ENCODE data around the gene SYNGR2. TPM values are rescaled to one million over a fixed set of nuclear protein-coding genes. Genes with fewer than 3 reads are reported as not detected.
A peak's percentile ranks its signal among the peaks of the same experiment; 100 is the strongest.

Gene SYNGR2
- total RNA-seq, 3 donors from 2014 or later = 37.8 to 69.5 (median 64.2) TPM

DNA sequence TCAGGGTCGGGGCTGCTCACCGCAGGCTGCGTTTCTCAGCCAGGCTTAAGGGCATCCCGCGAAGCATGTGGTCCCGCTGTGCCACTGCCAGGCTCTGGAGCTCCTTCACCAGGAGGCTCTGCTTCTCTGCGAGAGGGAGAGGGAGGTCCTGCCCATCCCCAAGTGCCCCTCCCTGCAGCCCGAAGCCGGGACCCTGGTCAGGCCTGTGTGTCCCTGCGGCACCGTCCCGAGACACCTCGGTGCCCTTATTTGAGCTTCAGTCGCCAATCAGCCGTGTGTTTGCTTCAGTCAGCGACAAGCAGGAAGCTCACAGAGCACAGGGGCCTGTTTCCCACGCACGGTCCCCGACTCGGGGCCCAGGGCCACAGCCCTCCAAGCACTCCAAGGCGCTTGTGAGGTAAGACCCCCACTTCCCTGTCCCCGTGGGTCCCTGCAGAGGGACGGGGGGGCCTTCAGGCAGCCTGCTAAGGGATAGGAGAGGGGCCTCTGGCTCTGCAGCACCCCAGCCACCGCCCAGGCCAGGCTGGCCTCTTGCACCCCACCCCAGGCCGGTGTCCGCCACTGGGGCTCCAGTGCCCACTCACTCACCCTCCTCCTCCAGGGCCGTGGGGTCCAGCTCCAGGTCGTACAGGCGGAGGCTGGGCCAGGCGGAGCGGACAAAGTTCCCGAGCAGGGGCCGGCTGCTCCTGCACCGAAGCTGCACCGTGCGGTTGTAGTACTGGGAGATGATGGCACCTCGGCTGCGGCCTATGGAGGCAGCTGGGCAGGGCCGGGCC, 43.1 kb upstream of the SYNGR2 start:
- Histone ChIP-seq H3K4me1 (no peaks in the 10 kb centered on the region), H3K36me3 (peaks cover 3% of the 10 kb centered on the region), H3K27me3 (no peaks in the 10 kb centered on the region), H3K9me3 (no peaks in the 10 kb centered on the region), H3K27ac (peak overlapping the region in 1 of 2 donors; percentile 90), H3K4me3 (no peak overlapping the region)
- intact Hi-C loops (cut with DNase I; ENCODE audit: low total_unique reads) = no loop called here
- TF ChIP-seq POLR2A (IDR thresholded peaks at IDR 0.05) = no peak
- TF ChIP-seq CTCF (IDR thresholded peaks at IDR 0.05) = no peak
- no peak for TF ChIP-seq POLR2AphosphoS5 (IDR thresholded peaks at IDR 0.05)
- no peak for DNase-seq (ENCODE audit: low spot score in 2 of 2)

GRCh38 chr17:78125976-78126894, 42.1 kb upstream of the SYNGR2 start:
- no peaks in the 10 kb centered on the region for H3K9me3 ChIP-seq
- no peaks in the 10 kb centered on the region for H3K27me3 ChIP-seq
- peaks cover 3% of the 10 kb centered on the region for H3K36me3 ChIP-seq
- H3K4me3 ChIP-seq = peak overlapping the region in 1 of 3 donors; percentile 86
- TF ChIP-seq POLR2A (IDR thresholded peaks at IDR 0.05) (no peak), POLR2AphosphoS5 (IDR thresholded peaks at IDR 0.05) (no peak), CTCF (IDR thresholded peaks at IDR 0.05) (no peak)
- no peaks in the 10 kb centered on the region for H3K4me1 ChIP-seq
- peak overlapping the region; percentile 90 for H3K27ac ChIP-seq
- DNase-seq (ENCODE audit: low spot score in 2 of 2) = no peak
- intact Hi-C loops (cut with DNase I; ENCODE audit: low total_unique reads) = no loop called here

DNA sequence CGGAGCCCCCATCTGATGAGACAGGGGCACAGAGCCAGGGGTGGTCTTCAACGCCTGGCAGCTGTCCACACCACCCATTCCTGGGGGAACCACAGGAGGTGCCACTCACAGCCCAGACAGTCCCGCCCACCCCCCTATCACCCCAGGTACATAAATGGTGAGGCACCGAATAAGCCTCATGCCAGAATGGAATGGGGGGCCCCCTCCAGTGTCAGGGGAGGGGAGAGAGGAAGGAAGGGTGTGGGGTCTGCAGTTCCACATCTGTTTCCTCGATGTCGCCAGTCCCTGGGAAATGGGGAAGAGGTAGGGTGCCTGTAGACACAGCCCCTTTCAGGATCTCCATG, 41.5 kb upstream of the SYNGR2 start:
- Histone ChIP-seq H3K4me1 (no peaks in the 10 kb centered on the region), H3K27me3 (no peaks in the 10 kb centered on the region), H3K9me3 (no peaks in the 10 kb centered on the region), H3K27ac (peak overlapping the region; percentile 90), H3K36me3 (peaks cover 3% of the 10 kb centered on the region), H3K4me3 (peak overlapping the region in 1 of 3 donors; percentile 86)
- intact Hi-C loops (cut with DNase I; ENCODE audit: low total_unique reads) = no loop called here
- no peak for DNase-seq (ENCODE audit: low spot score in 2 of 2)
- TF ChIP-seq CTCF (IDR thresholded peaks at IDR 0.05) = no peak
- no peak for TF ChIP-seq POLR2AphosphoS5 (IDR thresholded peaks at IDR 0.05)
- no peak for TF ChIP-seq POLR2A (IDR thresholded peaks at IDR 0.05)

- Histone ChIP-seq H3K27ac (peak overlapping the region; percentile 90), H3K9me3 (no peaks in the 10 kb centered on the region), H3K4me1 (peaks cover 0 to under 1% of the 10 kb centered on the region in 2 donors), H3K4me3 (peak overlapping the region; percentile 60 to 86 (median 72)), H3K36me3 (peaks cover 3% of the 10 kb centered on the region), H3K27me3 (no peaks in the 10 kb centered on the region)
- peak in 2 of 3 donors; percentile 8 to 12 for TF ChIP-seq POLR2AphosphoS5 (IDR thresholded peaks at IDR 0.05)
- no peak for TF ChIP-seq POLR2A (IDR thresholded peaks at IDR 0.05)
- peak in 1 of 2 donors; percentile 68 for DNase-seq (ENCODE audit: low spot score in 2 of 2)
- intact Hi-C loops (cut with DNase I; ENCODE audit: low total_unique reads) = no loop called here
These were observed 41.0 kb upstream of the SYNGR2 start for GRCh38 chr17:78127239-78127887.

- TF ChIP-seq CTCF (IDR thresholded peaks at IDR 0.05) (no peak), POLR2AphosphoS5 (IDR thresholded peaks at IDR 0.05) (no peak), POLR2A (IDR thresholded peaks at IDR 0.05) (no peak)
- intact Hi-C loops (cut with DNase I; ENCODE audit: low total_unique reads) = no loop called here
These were observed 40.4 kb upstream of the SYNGR2 start for GRCh38 chr17:78127888-78128550.

More at GRCh38 chr17:78127888-78128550, 40.4 kb upstream of the SYNGR2 start:
- peaks cover 0 to 5% of the 10 kb centered on the region in 2 donors for H3K4me1 ChIP-seq
- H3K27ac ChIP-seq = peak overlapping the region; percentile 90
- no peaks in the 10 kb centered on the region for H3K27me3 ChIP-seq
- no peaks in the 10 kb centered on the region for H3K9me3 ChIP-seq
- peaks cover 3% of the 10 kb centered on the region for H3K36me3 ChIP-seq
- H3K4me3 ChIP-seq = peak overlapping the region; percentile 60 to 86 (median 72)
- no peak for DNase-seq (ENCODE audit: low spot score in 2 of 2)

Data from breast epithelium (tissue), 4 donors.